ENCODE measurements around the gene ACSS2.
"Not testable (repeated sequence)": the region's sequence is repeated elsewhere in the genome, so short reads cannot be mapped to it uniquely, and the experiment has no call there.

The ACSS2 gene

GRCh38 chr20:34874094-34874654 lies 2.2 kb upstream of the ACSS2 start:
- peak; percentile 98 for TF ChIP-seq CTCF (IDR thresholded peaks at IDR 0.05; ENCODE audit: insufficient read depth, missing control alignments)
- DNase-seq (ENCODE audit: insufficient read length, low spot score): no peak
- FAIRE-seq: no peak

DNA sequence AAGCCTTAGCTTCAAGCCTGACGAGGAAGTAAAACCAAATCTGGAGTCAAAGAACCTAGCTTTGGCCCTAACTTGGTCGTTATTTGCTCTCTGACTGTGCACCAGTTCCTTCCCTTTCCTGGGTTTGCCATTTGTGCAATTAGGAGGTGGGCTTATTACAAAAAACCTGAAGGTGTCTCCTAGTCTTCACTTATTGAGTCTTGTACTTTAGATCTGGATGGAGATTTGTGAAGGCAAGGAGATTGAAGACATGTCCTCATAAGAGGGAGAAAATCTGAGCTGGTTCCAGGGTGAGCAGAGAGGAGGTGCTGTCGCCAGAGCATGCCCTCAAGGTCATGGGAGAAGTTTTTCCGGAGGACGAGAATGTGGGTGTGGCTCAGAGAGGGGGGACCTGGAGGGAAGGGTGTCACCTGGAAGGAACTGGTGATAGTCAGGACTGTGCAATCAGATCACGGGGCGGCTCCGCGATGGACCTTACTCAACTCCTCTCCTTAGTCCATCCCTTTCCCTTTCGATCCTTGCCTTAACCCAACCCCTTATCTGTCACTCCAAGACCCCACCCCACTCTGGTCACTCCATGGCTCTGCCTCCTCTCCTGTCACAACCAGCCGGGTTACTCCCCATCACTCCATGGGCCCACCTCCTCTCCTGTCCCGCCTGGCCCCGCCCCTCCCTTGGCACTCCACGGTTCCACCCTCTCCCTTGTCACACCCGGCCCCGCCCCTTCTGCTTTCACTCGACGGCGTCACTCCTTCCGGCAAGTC lies 588 bp upstream of the ACSS2 start:
- TF ChIP-seq CTCF (IDR thresholded peaks at IDR 0.05; ENCODE audit: insufficient read depth, missing control alignments): no peak
- DNase-seq (ENCODE audit: insufficient read length, low spot score): no peak
- no peak for FAIRE-seq

- FAIRE-seq: no peak
Measured at GRCh38 chr20:34880215-34880850, 3.9 kb downstream of the ACSS2 start.

GRCh38 chr20:34880971-34881370 lies 4.6 kb downstream of the ACSS2 start:
- FAIRE-seq; DNase-seq (ENCODE audit: insufficient read length, low spot score): not testable (repeated sequence)

More at GRCh38 chr20:34880215-34880850, 3.9 kb downstream of the ACSS2 start:
- DNase-seq (ENCODE audit: insufficient read length, low spot score): no peak
- TF ChIP-seq CTCF (IDR thresholded peaks at IDR 0.05; ENCODE audit: insufficient read depth, missing control alignments): no peak

DNA sequence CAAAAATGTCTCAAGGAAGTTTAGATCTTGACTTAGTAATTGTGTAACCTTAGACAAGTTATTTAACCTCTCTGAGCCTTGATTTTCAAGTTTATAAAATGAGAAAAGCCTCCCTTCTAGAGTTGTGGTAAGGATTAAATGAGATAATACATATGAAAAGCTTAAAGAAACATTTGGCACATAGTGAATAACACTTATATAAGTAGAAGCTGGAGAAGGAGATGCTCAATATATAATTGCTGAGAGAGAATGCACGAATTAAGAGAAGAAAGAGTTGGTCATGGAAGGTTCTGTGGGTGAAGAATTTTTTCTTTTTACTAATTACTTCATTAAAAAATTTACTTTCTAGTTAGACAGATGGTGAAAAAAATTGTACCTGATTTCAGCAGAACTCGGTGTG lies 5.3 kb downstream of the ACSS2 start:
- no peak for FAIRE-seq
- DNase-seq (ENCODE audit: insufficient read length, low spot score): no peak
- TF ChIP-seq CTCF (IDR thresholded peaks at IDR 0.05; ENCODE audit: insufficient read depth, missing control alignments): no peak

DNA sequence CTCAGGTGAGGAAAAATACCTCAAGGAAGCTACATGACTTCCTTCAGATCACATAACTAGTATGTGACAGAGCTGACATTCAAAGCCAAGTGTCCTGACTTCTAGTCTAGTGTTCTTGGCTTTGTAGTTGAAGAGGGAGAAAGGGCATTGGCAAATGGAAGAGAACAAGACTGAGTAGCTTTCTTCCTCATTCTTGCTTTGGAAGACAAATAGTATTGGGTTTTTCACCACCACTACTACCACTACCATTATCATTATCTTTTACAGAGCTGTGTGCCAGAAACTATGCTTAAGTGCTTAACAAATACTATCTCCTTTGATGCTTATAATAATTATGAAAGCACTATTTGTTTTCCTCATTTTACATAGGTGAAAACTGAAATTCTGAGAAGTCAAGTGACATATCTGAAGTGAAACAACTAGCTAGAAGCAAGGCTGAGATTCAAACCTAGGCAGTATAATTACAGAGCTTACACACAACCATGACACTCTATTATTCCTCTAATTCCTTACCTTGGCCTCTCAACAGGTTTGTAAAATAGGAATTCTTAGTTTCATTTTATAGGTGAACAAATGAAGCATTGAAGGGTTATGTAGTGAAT lies 6.8 kb downstream of the ACSS2 start:
- no peak for TF ChIP-seq CTCF (IDR thresholded peaks at IDR 0.05; ENCODE audit: insufficient read depth, missing control alignments)
- no peak for DNase-seq (ENCODE audit: insufficient read length, low spot score)
- FAIRE-seq: no peak

GRCh38 chr20:34883809-34884208 lies 7.4 kb downstream of the ACSS2 start:
- DNase-seq (ENCODE audit: insufficient read length, low spot score) (no peak), FAIRE-seq (no peak)
- no peak for TF ChIP-seq CTCF (IDR thresholded peaks at IDR 0.05; ENCODE audit: insufficient read depth, missing control alignments)
